ENCODE data around the gene TBL3. TPM values are rescaled to one million over a fixed set of nuclear protein-coding genes. Genes with fewer than 3 reads are reported as not detected.

The TBL3 gene
- 31.8 to 43.4 TPM (median 38.1 TPM) in 5 replicates for total RNA-seq (2022; extraction: Qiagen RNA extraction)

GRCh38 chr16:1971796-1972489, at the start of gene TBL3:
TSS of gene TBL3 (plus strand) at chr16:1972053. CDS start at chr16:1972165, 112 bp downstream.

GRCh38 chr16:1942810-1943726, 28.8 kb upstream of the TBL3 start, which contains the start of gene MSRB1:
TSS of gene MSRB1 (minus strand) at chr16:1943199. CDS start at chr16:1943156, 43 bp downstream.

GRCh38 chr16:1959269-1960039, 12.4 kb upstream of the TBL3 start, which contains the start of gene NDUFB10:
TSS of gene NDUFB10 (plus strand) at chr16:1959538. CDS start at chr16:1959625, 87 bp downstream.

GRCh38 chr16:1964506-1965395, 7.1 kb upstream of the TBL3 start, which contains the start of gene RPS2:
TSS of gene RPS2 (minus strand) at chr16:1964826. CDS start at chr16:1964625, 201 bp downstream.

GRCh38 chr16:1966460-1966859, 5.4 kb upstream of the TBL3 start, which contains the start of gene RNF151:
TSS of gene RNF151 (plus strand) at chr16:1966856. CDS start at chr16:1966882, 26 bp downstream.

GRCh38 chr16:1981398-1981836, 9.6 kb downstream of the TBL3 start, which contains the start of gene NOXO1:
TSS of gene NOXO1 (minus strand) at chr16:1981469. CDS start at chr16:1981179, 290 bp downstream.

GRCh38 chr16:1983544-1984346, 11.9 kb downstream of the TBL3 start, which contains the start of gene GFER:
TSS of gene GFER (plus strand) at chr16:1984193. CDS start at chr16:1984219, 26 bp downstream.

GRCh38 chr16:1989209-1990100, 17.6 kb downstream of the TBL3 start, which contains the start of gene SYNGR3:
TSS of gene SYNGR3 (plus strand) at chr16:1989970. CDS start at chr16:1990103, 133 bp downstream.

GRCh38 chr16:2009791-2010510, 38.1 kb downstream of the TBL3 start, which contains the start of gene ZNF598:
TSS of gene ZNF598 (minus strand) at chr16:2009821.

GRCh38 chr16:2019518-2019920, 47.7 kb downstream of the TBL3 start, which contains the start of gene NPW:
TSS of gene NPW (plus strand) at chr16:2019785.

GRCh38 chr16:2026461-2027023, 54.7 kb downstream of the TBL3 start, which contains the start of gene NHERF2:
TSS of gene NHERF2 (plus strand) at chr16:2026902. CDS start at chr16:2027006, 104 bp downstream.

Other genes with a start within 250 kb of the TBL3 start
- gene NME3, start 200.5 kb upstream of the TBL3 start, total RNA-seq (2022; extraction: Qiagen RNA extraction): 31.2 to 64.7 TPM (median 62.4 TPM) in 5 replicates
- 6.0 to 12.0 TPM (median 10.0 TPM) in 5 replicates for gene EME2, start 199.2 kb upstream of the TBL3 start, total RNA-seq (2022; extraction: Qiagen RNA extraction)
- gene MRPS34, start 198.9 kb upstream of the TBL3 start, total RNA-seq (2022; extraction: Qiagen RNA extraction): 168 to 282 TPM (median 245 TPM) in 5 replicates
- gene SPSB3, start 189.5 kb upstream of the TBL3 start, total RNA-seq (2022; extraction: Qiagen RNA extraction): 17.2 to 28.9 TPM (median 24.8 TPM) in 5 replicates
- gene NUBP2, start 189.1 kb upstream of the TBL3 start, total RNA-seq (2022; extraction: Qiagen RNA extraction): 53.4 to 92.2 TPM (median 81.1 TPM) in 5 replicates
- 0.06 to 0.10 TPM (median 0.06 TPM) in 3 of 5 replicates, not detected in the others for gene IGFALS, start 178.3 kb upstream of the TBL3 start, total RNA-seq (2022; extraction: Qiagen RNA extraction)
- 56.2 to 70.5 TPM (median 67.0 TPM) in 5 replicates for gene HAGH, start 145.2 kb upstream of the TBL3 start, total RNA-seq (2022; extraction: Qiagen RNA extraction)
- 43.1 to 50.4 TPM (median 48.4 TPM) in 5 replicates for gene FAHD1, start 144.8 kb upstream of the TBL3 start, total RNA-seq (2022; extraction: Qiagen RNA extraction)
- 1.1 to 1.9 TPM (median 1.4 TPM) in 5 replicates for gene MEIOB, start 99.9 kb upstream of the TBL3 start, total RNA-seq (2022; extraction: Qiagen RNA extraction)
- gene HS3ST6, start 53.6 kb upstream of the TBL3 start, total RNA-seq (2022; extraction: Qiagen RNA extraction): 1.5 to 3.1 TPM (median 2.8 TPM) in 5 replicates
- gene MSRB1, start 28.9 kb upstream of the TBL3 start, total RNA-seq (2022; extraction: Qiagen RNA extraction): 34.0 to 45.3 TPM (median 40.5 TPM) in 5 replicates
- gene RPL3L, start 17.4 kb upstream of the TBL3 start, total RNA-seq (2022; extraction: Qiagen RNA extraction): 0.07 to 0.13 TPM in 2 of 5 replicates, not detected in the others
- 241 to 346 TPM (median 257 TPM) in 5 replicates for gene NDUFB10, start 12.5 kb upstream of the TBL3 start, total RNA-seq (2022; extraction: Qiagen RNA extraction)
- gene RPS2, start 7.2 kb upstream of the TBL3 start, total RNA-seq (2022; extraction: Qiagen RNA extraction): 3,564 to 5,547 TPM (median 5,202 TPM) in 5 replicates
- not detected in 5 replicates for gene RNF151, start 5.2 kb upstream of the TBL3 start, total RNA-seq (2022; extraction: Qiagen RNA extraction)
- 0.19 to 0.38 TPM (median 0.26 TPM) in 4 of 5 replicates, not detected in the other for gene NOXO1, start 9.4 kb downstream of the TBL3 start, total RNA-seq (2022; extraction: Qiagen RNA extraction)
- gene GFER, start 12.1 kb downstream of the TBL3 start, total RNA-seq (2022; extraction: Qiagen RNA extraction): 25.8 to 46.2 TPM (median 44.5 TPM) in 5 replicates
- 6.5 to 9.5 TPM (median 7.7 TPM) in 5 replicates for gene SYNGR3, start 17.9 kb downstream of the TBL3 start, total RNA-seq (2022; extraction: Qiagen RNA extraction)
- 43.2 to 63.7 TPM (median 58.6 TPM) in 5 replicates for gene ZNF598, start 37.8 kb downstream of the TBL3 start, total RNA-seq (2022; extraction: Qiagen RNA extraction)
- 0.52 to 0.94 TPM (median 0.70 TPM) in 5 replicates for gene NPW, start 47.7 kb downstream of the TBL3 start, total RNA-seq (2022; extraction: Qiagen RNA extraction)
- 40.1 to 62.6 TPM (median 58.3 TPM) in 5 replicates for gene NHERF2, start 54.8 kb downstream of the TBL3 start, total RNA-seq (2022; extraction: Qiagen RNA extraction)
- gene NTHL1, start 75.8 kb downstream of the TBL3 start, total RNA-seq (2022; extraction: Qiagen RNA extraction): 34.2 to 50.8 TPM (median 47.0 TPM) in 5 replicates
- gene TSC2, start 75.9 kb downstream of the TBL3 start, total RNA-seq (2022; extraction: Qiagen RNA extraction): 29.8 to 45.0 TPM (median 38.0 TPM) in 5 replicates
- 33.0 to 58.8 TPM (median 49.3 TPM) in 5 replicates for gene PKD1, start 163.8 kb downstream of the TBL3 start, total RNA-seq (2022; extraction: Qiagen RNA extraction)
- gene RAB26, start 176.6 kb downstream of the TBL3 start, total RNA-seq (2022; extraction: Qiagen RNA extraction): 2.4 to 4.2 TPM (median 3.9 TPM) in 5 replicates
- 34.7 to 54.8 TPM (median 48.4 TPM) in 5 replicates for gene TRAF7, start 183.7 kb downstream of the TBL3 start, total RNA-seq (2022; extraction: Qiagen RNA extraction)
- 0.33 to 1.1 TPM (median 0.49 TPM) in 5 replicates for gene CASKIN1, start 224.6 kb downstream of the TBL3 start, total RNA-seq (2022; extraction: Qiagen RNA extraction)
- 39.5 to 58.7 TPM (median 48.6 TPM) in 5 replicates for gene MLST8, start 233.4 kb downstream of the TBL3 start, total RNA-seq (2022; extraction: Qiagen RNA extraction)
- 2.6 to 6.1 TPM (median 5.7 TPM) in 5 replicates for gene BRICD5, start 238.8 kb downstream of the TBL3 start, total RNA-seq (2022; extraction: Qiagen RNA extraction)
- gene PGP, start 242.8 kb downstream of the TBL3 start, total RNA-seq (2022; extraction: Qiagen RNA extraction): 16.2 to 35.5 TPM (median 34.1 TPM) in 5 replicates